ENCODE measurements around the gene ARHGAP20.

- no peak for TF ChIP-seq CTCF (conservative IDR thresholded peaks at IDR 0.05; ENCODE audit: low read length)
- TF ChIP-seq EZH2phosphoT487 (IDR thresholded peaks at IDR 0.05; ENCODE audit: borderline replicate concordance, low read depth, low read length): no peak
These were observed 80.7 kb downstream of the ARHGAP20 start for GRCh38 chr11:110631551-110631950.
